PFSK-1 (cell line): ENCODE data around the gene NAALADL1.

Experiments used
- FOXP2 ChIP-seq: optimal IDR thresholded peaks from 2 replicates; pipeline ENCODE3; 2011; ENCODE audit warnings: borderline replicate concordance, control low read depth, inconsistent platforms; ENCODE audit not compliant: insufficient read depth; ENCODE audit errors: extremely low read length, extremely low read depth
- POLR2AphosphoS5 ChIP-seq: IDR thresholded peaks from 2 replicates; pipeline ENCODE4 v1.6.1; 2012; ENCODE audit warnings: low read depth, mild to moderate bottlenecking, control low read depth, low read length, moderate library complexity
- REST ChIP-seq, 2 experiments: IDR thresholded peaks; 2 replicates each; pipeline versions ENCODE4 v1.6.1 to v1.8.0; 2011 to 2012; ENCODE audit warnings: low read depth in 2 of 2, low read length in 2 of 2, control low read depth in 1 of 2, inconsistent platforms in 1 of 2, mild to moderate bottlenecking in 1 of 2, moderate library complexity in 1 of 2; ENCODE audit not compliant: insufficient read depth in 1 of 2
- SIN3A ChIP-seq: IDR thresholded peaks from 2 replicates; pipeline ENCODE4 v1.6.1; 2012; ENCODE audit warnings: mild to moderate bottlenecking, low read length, moderate library complexity, borderline replicate concordance; ENCODE audit not compliant: insufficient read depth
- TAF1 ChIP-seq: IDR thresholded peaks from 2 replicates; pipeline ENCODE4 v1.6.1; 2012; ENCODE audit warnings: low read length, control low read depth, borderline replicate concordance; ENCODE audit not compliant: insufficient read depth

DNA sequence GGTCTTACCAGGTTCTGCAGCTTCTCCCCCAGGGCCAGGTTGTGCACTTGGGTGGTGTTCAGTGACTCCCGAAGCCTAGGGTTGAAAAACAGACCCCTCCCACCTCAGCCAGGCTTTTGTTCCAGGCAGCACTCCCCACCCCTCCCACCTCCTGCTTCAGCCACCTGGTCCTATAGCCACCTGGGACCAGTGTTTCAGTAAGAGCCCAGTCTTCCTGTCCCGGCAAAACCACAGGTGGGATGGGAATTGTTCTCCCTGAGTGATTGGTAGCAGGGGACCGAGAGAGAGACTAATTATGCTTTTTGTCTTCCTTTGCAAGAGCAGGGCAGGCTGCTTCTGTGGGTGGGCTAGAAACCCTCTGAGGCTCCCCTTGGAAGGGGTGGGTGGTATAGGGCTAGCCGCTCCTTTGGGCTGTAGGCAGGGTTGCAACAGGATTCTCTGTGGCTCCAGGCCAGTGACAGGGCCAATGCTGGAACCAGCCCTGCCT lies 8.5 kb upstream of the NAALADL1 start:
- no peak for TF ChIP-seq POLR2AphosphoS5
- TF ChIP-seq SIN3A, result no peak
- TF ChIP-seq TAF1, result no peak
- no peak for TF ChIP-seq REST (IDR thresholded peaks at IDR 0.05; ENCODE audit: insufficient read depth in 1 of 2, low read depth in 2 of 2, low read length in 2 of 2)
- TF ChIP-seq FOXP2, result no peak
